ENCODE data around the gene NOLC1. TPM values are rescaled to one million over a fixed set of nuclear protein-coding genes. Genes with fewer than 3 reads are reported as not detected.
A peak's percentile ranks its signal among the peaks of the same experiment; 100 is the strongest.

The NOLC1 gene
- total and polyA plus RNA-seq, 2 of the 13 experiments (the other 11 are each of a cell fraction or from before 2014, with no cell fraction given) = 50.6 to 81.0 TPM

GRCh38 chr10:102119417-102120141 is 32.6 kb upstream of the NOLC1 start (continued):
- 0 out of 2 replicates have a peak, but pooled peaks have one; percentile 5 for TF ChIP-seq HINFP (CRISPR knock-in tag; IDR thresholded peaks at IDR 0.05; ENCODE audit: low read depth)
- TF ChIP-seq RFX5 (IDR thresholded peaks at IDR 0.05; ENCODE audit: low read depth, low read length) = 0 out of 2 replicates have a peak, but pooled peaks have one; percentile 26
- TF ChIP-seq PREB (CRISPR knock-in tag; IDR thresholded peaks at IDR 0.05) = no peak
- TF ChIP-seq ZBTB7A (CRISPR knock-in tag; IDR thresholded peaks at IDR 0.05) = 0 out of 2 replicates have a peak, but pooled peaks have one; percentile 14
- no peak for TF ChIP-seq RARA (CRISPR knock-in tag; IDR thresholded peaks at IDR 0.05)
- TF ChIP-seq, protein P1, sequence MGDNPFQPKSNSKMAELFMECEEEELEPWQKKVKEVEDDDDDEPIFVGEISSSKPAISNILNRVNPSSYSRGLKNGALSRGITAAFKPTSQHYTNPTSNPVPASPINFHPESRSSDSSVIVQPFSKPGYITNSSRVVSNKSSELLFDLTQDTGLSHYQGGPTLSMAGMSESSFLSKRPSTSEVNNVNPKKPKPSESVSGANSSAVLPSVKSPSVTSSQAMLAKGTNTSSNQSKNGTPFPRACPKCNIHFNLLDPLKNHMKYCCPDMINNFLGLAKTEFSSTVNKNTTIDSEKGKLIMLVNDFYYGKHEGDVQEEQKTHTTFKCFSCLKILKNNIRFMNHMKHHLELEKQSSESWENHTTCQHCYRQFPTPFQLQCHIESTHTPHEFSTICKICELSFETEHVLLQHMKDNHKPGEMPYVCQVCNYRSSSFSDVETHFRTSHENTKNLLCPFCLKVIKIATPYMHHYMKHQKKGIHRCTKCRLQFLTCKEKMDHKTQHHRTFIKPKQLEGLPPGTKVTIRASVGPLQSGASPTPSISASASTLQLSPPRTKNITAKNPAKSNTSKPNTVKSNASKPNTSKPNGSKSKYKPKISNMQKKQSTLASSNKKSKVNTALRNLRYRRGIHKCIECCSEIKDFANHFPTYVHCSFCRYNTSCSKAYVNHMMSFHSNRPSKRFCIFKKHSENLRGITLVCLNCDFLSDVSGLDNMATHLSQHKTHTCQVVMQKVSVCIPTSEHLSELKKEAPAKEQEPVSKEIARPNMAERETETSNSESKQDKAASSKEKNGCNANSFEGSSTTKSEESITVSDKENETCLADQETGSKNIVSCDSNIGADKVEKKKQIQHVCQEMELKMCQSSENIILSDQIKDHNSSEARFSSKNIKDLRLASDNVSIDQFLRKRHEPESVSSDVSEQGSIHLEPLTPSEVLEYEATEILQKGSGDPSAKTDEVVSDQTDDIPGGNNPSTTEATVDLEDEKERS (CRISPR knock-in tag; IDR thresholded peaks at IDR 0.05) = no peak
- TF ChIP-seq MEIS1 (CRISPR knock-in tag; IDR thresholded peaks at IDR 0.05; ENCODE audit: borderline replicate concordance) = 0 out of 2 replicates have a peak, but pooled peaks have one; percentile 24
- no peak for TF ChIP-seq CC2D1A (CRISPR knock-in tag; IDR thresholded peaks at IDR 0.05)
- TF ChIP-seq ZBTB21 (CRISPR knock-in tag; IDR thresholded peaks at IDR 0.05) = no peak
- TF ChIP-seq HNRNPLL (IDR thresholded peaks at IDR 0.05; ENCODE audit: low read depth, low read length, poor library complexity, severe bottlenecking) = no peak
- no peak for TF ChIP-seq ZNF446 (CRISPR knock-in tag; IDR thresholded peaks at IDR 0.05)
- TF ChIP-seq MNT (IDR thresholded peaks at IDR 0.05) = no peak
- TF ChIP-seq ETV5 (CRISPR knock-in tag; IDR thresholded peaks at IDR 0.05; ENCODE audit: borderline replicate concordance) = no peak
- TF ChIP-seq PAXIP1 (CRISPR knock-in tag; conservative IDR thresholded peaks at IDR 0.05) = peak; percentile 20; the same call in 1 of the 2 replicates
- peak; percentile 28 for TF ChIP-seq ASH2L (IDR thresholded peaks at IDR 0.05; ENCODE audit: insufficient read length, low read depth, low read length)
- TF ChIP-seq SOX6 (IDR thresholded peaks at IDR 0.05) = no peak
- no peak for TF ChIP-seq SOX6 (CRISPR knock-in tag; IDR thresholded peaks at IDR 0.05)

Measured in HepG2 (cell line).